NCI-H187 (cell line): ENCODE results near the gene CHRNA3.

Experiments used
- DNase-seq, 2 experiments: peaks; one replicate each; lab custom pipeline; 2025; lab: John Stamatoyannopoulos, UW

Gene CHRNA3

GRCh38 chr15:78636378-78636859, 15.6 kb upstream of the CHRNA3 start:
- DNase-seq = no peak

GRCh38 chr15:78635346-78635745, 14.6 kb upstream of the CHRNA3 start:
- no peak for DNase-seq

- DNase-seq = no peak
Observed at GRCh38 chr15:78634210-78635145, 13.7 kb upstream of the CHRNA3 start.

DNA sequence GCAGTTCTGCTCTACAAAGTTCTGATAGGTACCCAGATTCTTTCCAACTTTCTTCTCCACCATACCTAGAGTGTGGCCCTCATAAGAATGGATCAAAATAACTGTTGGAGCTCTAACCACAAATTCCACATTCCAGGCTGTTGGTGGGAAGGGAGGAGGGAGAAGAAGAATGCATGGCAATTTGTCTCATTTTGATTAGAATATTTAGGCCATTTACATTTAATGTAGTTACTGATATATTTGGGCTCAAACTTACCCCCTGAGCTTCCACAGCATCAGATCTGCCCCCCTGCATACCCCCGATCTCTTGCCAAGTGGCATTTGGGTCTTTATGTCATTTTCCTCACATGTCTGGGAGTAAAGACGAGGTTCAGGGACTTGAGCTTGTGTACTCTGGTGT, 12.6 kb upstream of the CHRNA3 start:
- DNase-seq = no peak

GRCh38 chr15:78630886-78631633, 10.3 kb upstream of the CHRNA3 start:
- DNase-seq = no peak

DNA sequence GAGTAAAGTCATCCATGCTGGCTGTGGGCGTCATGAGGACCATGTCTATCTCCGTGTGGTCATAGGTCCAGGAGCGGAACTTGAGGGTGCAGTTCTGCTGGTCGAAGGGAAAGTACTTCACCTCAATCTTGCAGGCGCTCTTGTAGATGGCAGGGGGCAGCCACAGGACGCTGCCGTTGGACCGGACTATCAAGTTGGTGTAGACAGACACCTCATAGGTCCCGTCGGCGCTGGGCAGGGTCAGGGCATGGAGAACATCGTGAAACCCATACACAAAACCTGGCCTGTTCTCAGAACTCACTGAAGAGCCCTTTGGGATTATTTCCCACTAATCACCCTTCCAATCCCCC, 8.9 kb upstream of the CHRNA3 start:
- DNase-seq = no peak

GRCh38 chr15:78629031-78629715, 8.4 kb upstream of the CHRNA3 start:
- DNase-seq = no peak

DNA sequence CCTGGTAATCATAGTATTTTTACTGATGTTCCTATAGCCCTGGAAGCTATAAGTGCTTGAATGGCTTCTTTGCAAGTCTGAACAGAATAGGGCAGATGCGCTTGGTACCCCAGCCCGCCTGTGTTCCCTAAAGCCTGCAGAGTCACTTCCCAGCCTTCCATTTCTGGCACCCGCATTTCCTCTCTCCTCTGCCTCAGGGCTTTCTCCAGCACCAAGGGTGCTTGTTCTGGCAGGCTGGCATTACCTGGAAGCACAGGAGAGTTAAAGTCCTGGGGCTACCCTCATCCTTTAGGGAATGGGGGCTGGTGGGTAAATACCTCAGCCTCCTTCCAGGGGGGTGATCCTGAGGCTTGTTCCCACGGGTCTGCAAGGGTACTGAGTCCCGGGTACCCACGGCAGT, 7.4 kb upstream of the CHRNA3 start:
- no peak for DNase-seq

GRCh38 chr15:78627348-78627747, 6.6 kb upstream of the CHRNA3 start:
- DNase-seq = no peak

GRCh38 chr15:78626381-78626995, 5.7 kb upstream of the CHRNA3 start:
- no peak for DNase-seq

DNA sequence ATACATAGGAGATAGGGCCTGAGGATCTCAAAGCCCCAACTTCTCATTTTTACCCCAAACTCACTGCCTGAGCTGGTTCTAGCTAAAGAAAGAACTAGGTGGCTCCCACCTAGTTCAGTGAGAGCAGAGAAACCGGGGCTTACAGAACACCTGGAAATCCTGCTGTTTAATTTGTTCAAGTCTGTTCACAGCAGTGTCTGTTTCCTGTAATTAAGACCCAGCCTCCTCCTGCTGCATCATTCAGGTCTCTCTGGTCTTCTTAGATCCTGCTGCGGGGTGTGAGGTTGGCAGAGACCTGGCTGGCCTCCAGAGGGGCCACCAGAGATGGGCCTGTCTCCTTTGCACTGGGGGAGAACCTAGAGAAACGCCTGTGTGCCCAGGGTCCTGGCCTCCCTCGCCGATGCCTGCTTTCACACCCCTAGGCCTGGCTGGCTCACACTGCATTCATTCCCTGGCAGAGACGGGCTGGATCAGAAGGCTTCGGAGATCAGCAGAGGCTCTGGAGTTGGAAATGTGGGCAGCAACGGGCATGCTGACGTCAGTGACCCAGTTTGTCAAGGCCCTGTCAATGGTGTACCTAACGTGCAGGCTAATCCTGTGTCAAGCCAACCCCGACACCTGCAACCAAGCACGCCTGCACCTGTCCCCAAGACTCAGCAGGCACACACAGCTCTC, 4.9 kb upstream of the CHRNA3 start:
- no peak for DNase-seq

GRCh38 chr15:78624651-78625590, 4.1 kb upstream of the CHRNA3 start:
- no peak for DNase-seq

DNA sequence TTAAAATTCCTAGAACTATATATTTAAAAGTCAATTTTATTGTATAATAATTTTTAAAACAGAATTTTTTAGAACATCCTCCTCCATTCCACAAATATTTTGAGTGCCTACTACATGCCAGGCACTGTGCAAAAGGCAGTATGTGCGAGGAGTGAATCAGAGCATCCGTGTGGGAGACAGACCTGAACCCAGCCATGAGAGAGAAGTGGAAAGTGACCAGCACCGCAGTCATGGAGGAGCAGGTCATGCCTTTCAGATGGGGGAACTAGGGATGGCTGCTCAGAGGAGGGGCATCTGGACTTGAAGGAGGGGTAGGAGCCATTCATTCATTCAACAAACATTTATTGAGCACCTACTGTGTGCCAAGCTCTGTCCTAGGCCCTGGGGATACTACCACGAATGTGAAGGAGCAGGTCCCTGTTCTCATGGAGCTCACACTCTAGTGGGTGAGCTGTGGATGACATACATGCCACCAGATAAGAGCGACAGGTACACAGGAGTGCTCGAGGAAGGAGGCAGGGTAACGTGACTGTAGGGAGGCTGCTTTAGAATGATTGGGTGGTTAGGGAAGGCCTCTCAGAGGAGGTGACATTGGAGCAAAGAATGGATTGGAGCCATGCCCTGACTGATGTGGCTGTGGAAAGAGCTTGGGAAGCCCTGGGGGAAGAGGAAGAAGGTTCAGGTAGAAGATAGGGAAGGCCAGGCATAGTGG, 3.1 kb upstream of the CHRNA3 start:
- DNase-seq = no peak

DNA sequence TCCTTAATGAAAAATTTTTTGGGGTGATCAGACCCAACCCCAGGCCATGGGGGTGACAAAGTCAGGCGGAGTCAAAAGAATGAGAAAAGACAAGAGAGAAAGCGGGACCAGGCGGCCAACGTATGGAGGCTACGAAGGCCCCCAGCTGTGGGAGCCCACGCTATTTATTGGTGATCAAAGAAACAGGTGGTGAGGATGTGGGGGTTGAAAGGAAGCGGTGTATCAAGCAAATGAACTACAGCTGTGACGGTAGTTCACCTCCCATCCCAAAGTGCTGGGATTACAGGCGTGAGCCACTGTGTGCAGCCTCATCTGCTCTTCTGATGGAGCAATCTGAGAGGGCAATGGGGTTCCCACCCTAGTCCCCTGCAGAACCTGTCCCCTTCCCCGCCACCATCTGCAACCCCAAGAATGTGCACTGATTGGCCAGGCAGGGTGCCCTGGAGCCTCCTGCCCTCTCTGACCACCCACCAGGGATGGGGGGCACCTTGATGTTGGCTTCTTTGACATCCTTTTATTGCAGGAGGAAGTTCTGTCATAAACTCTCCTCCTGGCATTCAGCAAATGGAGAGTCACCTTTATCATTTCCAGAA, 1.1 kb upstream of the CHRNA3 start:
- no peak for DNase-seq

DNA sequence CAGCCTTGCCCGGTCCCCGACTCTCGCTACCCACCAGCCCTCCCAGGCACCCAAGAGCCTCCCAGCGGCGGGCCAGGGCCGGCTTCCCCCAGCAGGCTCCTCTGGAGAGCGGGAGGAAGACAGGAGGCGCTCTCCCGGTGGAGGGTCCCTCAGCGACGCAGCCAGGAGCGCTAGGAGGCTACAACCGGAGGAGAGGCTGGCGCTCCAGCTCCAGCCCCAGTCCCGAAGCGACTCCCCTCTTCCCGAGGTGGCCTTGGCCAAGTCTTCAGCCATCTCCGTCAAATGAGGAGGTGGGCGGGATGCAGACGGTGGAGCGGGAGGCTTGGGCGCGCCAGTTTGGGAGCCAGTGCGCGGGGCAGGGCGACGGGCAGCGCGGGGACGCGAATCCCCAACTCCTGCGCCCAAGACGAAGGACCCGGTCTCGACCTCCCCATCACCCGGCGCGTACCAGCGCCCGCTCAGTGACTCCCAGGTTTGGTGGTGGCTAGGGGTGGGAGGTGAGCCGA, 722 bp downstream of the CHRNA3 start:
- no peak for DNase-seq

GRCh38 chr15:78619022-78619950, 1.5 kb downstream of the CHRNA3 start:
- no peak for DNase-seq

DNA sequence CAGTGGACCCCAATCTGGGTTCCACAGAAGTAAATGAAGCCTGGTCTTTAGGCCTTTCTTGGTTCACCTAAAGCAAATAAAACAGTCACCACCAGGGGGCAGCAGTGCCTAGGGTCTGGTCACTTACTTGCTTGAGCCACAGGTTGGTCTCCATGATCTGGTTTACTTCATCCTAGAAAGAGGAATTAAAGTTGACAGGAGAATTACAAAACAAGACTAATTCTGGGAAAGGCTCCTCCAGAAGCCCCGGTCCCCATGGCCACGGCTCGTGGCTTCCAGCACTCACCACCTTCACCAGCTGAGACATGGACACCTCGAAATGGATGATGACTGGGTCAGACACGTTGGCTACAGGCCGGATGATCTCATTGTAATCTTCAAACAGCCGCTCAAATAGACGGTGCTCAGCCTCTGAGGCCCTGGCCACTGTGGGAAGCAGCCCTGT, 2.3 kb downstream of the CHRNA3 start:
- peak; percentile 12 to 19 for DNase-seq

- DNase-seq = no peak
Observed at GRCh38 chr15:78618064-78618463, 2.7 kb downstream of the CHRNA3 start.
